HG02623 (cell line): ENCODE measurements around the gene INHA.

ENCODE experiments used
- ATAC-seq: cut with Tn5 transposase; IDR thresholded peaks from one replicate; pipeline ENCODE4 v1.9.1; 2021; ENCODE audit warnings: moderate library complexity; ENCODE audit not compliant: unreplicated experiment

Gene INHA

GRCh38 chr2:219557320-219557719 lies 14.8 kb upstream of the INHA start:
- no peak for ATAC-seq

GRCh38 chr2:219557791-219558785 lies 14.0 kb upstream of the INHA start:
- ATAC-seq = no peak

DNA sequence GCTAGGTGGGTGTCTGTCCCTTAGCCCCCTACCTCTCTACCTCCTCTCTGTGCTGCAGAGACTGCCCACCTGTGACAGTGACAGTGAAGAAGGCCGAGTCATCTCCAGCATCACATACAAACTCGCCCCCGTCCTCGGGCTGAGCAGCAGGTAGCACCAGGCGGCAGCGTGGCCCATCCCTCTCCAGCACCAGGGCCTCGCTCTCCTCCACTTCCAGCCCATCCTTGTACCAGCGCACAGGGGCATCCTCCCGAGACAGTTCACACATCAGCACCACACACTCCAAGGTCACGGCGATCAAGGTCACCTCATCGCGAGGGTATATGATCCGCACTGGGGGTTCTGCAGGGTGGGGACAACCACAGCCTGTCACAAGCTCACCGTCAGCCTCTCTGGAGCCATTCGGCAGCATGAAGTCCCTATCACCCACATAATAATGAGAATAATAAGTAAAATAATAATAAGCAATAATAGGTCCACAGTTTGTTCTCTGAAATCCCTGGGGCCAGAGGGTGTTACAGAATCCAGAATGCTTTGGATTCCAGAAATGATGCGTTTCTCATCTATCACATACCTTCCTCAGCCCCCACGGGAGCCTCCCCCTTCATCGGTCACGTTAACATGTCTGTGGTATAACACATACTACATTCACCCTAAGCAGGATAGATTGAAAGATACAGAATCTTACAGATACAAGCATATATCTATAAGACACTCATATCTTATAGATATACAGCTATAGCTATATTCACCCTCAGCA lies 12.8 kb upstream of the INHA start:
- ATAC-seq = no peak

DNA sequence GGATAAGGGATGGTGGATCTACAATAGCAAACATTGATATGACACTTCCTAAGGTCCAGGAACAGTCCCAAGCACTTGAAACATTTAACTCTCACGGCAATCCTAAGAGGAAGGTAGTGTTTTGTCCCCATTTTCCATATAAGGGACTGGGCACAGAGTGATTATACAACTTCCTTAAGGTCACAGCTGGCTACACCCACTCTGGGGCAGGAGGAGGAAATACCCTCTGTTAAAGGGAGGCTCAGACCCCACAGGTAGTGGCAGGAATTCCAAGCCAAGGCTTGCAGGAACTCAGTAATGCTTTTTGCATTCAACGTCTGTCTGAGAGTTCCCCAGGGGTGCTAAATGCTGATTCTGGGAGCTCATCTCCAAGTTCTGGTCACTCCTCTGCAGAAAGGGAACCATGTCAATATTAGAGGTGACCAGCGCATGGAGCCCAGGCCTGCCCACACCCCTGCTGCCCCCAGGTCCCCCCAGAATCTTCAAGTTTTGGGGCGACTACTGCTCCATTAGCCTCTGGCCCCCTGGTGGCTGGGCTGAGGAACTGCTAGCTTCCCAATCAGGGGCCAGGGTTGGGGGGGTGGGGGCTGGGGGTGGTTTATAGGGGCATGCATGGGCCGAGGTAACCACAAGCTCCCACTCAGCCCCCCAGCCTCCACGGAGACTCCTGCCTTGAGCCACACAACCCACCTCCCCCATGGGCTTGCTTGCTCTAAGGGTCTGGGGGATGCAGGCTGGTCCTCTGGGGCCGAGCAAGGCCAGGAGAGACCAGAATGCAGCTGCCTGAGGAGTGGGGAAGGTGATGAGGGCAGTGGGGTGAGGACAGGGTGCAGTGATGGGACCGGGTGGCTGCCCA lies 11.8 kb upstream of the INHA start:
- ATAC-seq = no peak

DNA sequence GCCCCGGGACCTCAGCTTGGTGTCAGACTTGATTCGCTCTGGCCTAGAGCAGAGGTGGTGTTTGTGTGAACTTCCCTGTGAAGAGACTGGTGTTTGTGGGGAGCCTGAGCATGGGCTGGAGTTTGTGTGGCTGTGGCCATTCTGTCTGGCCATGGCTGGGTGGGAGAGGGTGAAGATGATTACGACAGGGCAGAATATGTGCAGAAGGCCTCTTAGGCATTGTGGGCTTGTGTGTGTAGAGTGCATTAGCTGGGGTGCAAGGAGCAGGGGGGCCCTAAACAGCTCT lies 11.3 kb upstream of the INHA start:
- ATAC-seq = no peak

DNA sequence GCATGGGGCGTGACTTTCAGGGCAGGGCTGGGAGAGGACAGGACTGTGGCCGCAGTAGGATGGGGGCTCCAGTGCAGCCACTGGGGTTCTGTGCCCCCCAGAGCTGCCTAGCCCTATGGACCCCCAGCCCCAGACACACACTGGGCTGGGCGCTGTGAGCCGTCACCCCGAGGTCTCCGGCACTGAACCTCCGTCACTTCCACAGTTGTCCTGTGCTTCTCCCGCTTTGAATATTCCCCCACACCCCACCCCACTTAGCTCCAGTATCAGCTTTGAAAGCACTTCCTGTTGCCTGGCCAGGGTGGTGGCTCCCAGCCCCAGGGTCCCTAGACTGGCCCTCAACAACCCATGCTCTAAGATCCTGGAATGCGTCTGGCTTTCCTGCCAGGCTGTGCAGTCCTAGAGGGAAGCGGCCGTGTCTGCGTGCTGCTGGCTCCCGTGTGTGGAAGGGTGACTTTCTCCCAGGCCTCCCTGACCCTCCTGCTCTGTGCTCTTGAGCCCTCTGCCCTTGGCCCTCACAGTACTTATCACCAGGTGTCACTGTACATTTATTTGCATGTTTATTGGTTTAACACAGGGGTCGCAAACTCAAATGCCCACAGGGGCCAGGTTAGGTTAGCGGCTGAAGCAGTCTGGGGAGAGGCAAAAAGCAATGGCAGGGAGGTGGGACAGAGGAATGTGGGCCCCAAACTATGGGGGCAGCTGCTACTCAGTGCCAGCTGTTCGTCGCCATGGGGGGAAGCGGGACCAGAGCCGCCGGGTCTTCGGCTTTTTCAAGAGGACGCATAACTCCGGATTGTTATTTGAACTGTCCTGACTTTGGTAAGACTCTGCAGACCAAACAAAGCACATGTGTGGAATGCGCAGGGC lies 10.7 kb upstream of the INHA start:
- no peak for ATAC-seq

GRCh38 chr2:219562049-219563020 lies 9.8 kb upstream of the INHA start:
- ATAC-seq = no peak

DNA sequence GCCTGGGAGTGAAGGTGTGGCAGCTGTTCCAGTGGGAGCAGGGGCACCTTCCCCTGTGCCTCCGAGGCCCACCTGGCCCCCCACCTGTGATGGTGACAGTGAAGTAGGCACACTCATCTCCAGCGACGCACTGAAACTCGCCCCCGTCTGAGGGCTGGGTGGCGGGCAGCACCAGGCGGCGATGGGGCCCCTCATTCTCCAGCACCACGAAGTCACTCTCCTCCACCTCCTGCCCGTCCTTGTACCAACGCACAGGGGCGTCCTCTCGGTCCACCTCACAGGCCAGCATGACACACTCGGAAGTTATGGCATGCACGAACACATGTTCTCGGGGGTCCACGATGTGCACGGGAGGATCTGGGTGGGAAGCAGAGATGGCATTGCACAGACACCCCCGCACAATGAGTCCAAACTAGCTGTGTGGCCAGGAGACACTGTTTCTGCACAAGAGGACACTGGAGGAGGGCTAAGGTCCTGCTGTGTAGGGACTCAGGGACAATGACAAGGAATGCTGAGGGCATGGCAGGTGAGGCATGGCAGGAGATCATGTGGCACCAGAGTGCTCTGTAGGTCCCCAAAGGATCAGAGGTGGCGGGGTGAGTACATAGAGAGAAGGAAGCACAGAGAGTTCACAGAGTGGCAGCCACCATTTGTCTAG lies 8.7 kb upstream of the INHA start:
- no peak for ATAC-seq

GRCh38 chr2:219565130-219566080 lies 6.7 kb upstream of the INHA start:
- no peak for ATAC-seq

DNA sequence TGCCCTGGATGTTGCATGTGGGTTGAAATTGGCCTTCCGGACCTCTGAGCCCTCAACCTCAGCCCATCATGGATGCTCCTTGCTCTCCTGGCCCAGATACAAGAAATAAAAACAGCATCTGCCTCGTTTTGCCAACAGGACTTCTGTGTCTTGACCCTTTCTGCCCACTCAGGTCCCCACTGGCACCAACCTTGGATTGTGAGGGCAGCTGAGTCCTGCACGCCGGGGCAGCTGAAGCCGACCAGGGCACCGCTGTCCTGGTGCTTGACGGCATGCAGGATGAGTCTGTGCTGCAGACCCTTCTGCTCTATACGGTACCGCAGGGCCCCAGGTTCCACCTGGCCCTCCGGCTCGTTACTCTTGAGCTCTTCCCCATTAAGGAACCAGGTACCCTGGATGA lies 5.5 kb upstream of the INHA start:
- no peak for ATAC-seq

- no peak for ATAC-seq
These were observed 5.0 kb upstream of the INHA start for GRCh38 chr2:219567131-219567530.

DNA sequence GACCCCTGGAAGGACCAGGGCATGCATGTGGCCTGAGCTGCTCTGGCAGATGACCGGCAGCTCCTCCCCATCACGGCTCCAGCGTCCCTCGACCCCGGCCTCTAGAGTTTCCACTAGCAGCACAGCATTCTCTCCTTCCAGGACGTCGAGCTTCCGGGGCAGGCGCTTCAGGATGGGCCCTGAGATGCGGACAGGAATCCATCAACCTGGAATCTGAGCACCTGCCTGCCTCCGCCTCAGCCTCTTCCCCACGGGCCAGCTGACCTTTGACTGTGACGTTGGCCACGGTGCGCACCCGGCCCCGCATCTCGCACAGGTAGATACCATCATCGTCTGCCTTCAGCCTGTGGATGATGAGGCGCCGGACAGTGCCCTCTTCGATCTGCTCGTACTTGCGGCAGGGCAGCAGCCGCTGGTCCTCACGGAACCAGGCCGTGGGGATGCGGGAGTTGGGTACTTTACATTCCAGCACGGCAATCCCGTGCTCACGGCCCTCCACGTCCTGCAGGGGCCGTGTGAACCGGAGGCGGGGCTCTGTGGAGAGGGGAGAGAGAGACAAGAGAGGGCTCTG lies 4.2 kb upstream of the INHA start:
- no peak for ATAC-seq

DNA sequence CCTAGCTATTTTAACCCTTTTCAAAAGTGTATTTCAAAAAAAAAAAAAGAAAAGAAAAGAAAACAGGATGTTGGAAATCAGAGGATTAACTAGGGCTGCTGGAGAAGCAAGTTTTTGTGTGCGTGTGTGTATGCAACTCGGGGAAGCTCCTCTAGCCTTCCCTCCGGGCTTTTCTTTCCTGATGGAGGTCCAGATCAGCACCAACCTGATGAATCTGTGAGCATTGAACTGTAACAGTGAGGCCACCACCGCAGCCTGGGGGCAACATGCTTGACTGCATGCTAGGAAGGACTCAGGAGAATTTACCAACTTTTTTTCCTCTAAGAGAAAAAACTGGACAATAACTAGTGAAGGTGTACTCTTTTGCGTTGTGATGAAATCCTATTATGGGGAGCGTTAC lies 3.1 kb upstream of the INHA start:
- no peak for ATAC-seq

GRCh38 chr2:219569635-219570034 lies 2.5 kb upstream of the INHA start:
- ATAC-seq = no peak

GRCh38 chr2:219570194-219570923 lies 1.8 kb upstream of the INHA start:
- ATAC-seq = no peak

- ATAC-seq = no peak
These were observed 1.2 kb upstream of the INHA start for GRCh38 chr2:219570924-219571310.
